Measurements from ENCODE around the gene MUCL3.
"Not testable (repeated sequence)": the region's sequence is repeated elsewhere in the genome, so short reads cannot be mapped to it uniquely, and the experiment has no call there.

MUCL3 gene

GRCh38 chr6:30942338-30943060 lies 1.7 kb downstream of the MUCL3 start:
- no peak for DNase-seq

- no peak for DNase-seq
Measured at GRCh38 chr6:30944051-30944450, 3.3 kb downstream of the MUCL3 start.

GRCh38 chr6:30945281-30945680 lies 4.5 kb downstream of the MUCL3 start:
- no peak for DNase-seq

GRCh38 chr6:30947231-30947630 lies 6.5 kb downstream of the MUCL3 start:
- no peak for DNase-seq

- DNase-seq: no peak
Measured at GRCh38 chr6:30948811-30949210, 8.0 kb downstream of the MUCL3 start.

GRCh38 chr6:30951907-30952469 lies 11.2 kb downstream of the MUCL3 start:
- DNase-seq: no peak

GRCh38 chr6:30954631-30955366 lies 14.0 kb downstream of the MUCL3 start:
- no peak for DNase-seq

GRCh38 chr6:30955367-30956042 lies 14.7 kb downstream of the MUCL3 start:
- DNase-seq: peak; percentile 17

- DNase-seq: no peak
Measured at GRCh38 chr6:30957716-30958115, 16.9 kb downstream of the MUCL3 start.

GRCh38 chr6:30960907-30961673 lies 20.3 kb downstream of the MUCL3 start:
- no peak for DNase-seq

- no peak for DNase-seq
Measured at GRCh38 chr6:30962716-30963115, 21.9 kb downstream of the MUCL3 start.

GRCh38 chr6:30963641-30964040 lies 22.9 kb downstream of the MUCL3 start:
- DNase-seq: no peak

- no peak for DNase-seq
Measured at GRCh38 chr6:30964075-30964474, 23.3 kb downstream of the MUCL3 start.

- DNase-seq: no peak
Measured at GRCh38 chr6:30965140-30965601, 24.4 kb downstream of the MUCL3 start.

GRCh38 chr6:30966154-30966553 lies 25.4 kb downstream of the MUCL3 start:
- DNase-seq: no peak

GRCh38 chr6:30969171-30969570 lies 28.4 kb downstream of the MUCL3 start:
- DNase-seq: not testable (repeated sequence)

GRCh38 chr6:30970946-30971345 lies 30.2 kb downstream of the MUCL3 start:
- DNase-seq: no peak

- DNase-seq: no peak
Measured at GRCh38 chr6:30972816-30973215, 32.0 kb downstream of the MUCL3 start.

- DNase-seq: no peak
Measured at GRCh38 chr6:30974490-30975252, 33.9 kb downstream of the MUCL3 start.

GRCh38 chr6:30979141-30979540 lies 38.4 kb downstream of the MUCL3 start:
- no peak for DNase-seq

GRCh38 chr6:30979690-30980089 lies 38.9 kb downstream of the MUCL3 start:
- DNase-seq: no peak
